ENCODE measurements around the gene RAP1GAP2.
"Not testable (repeated sequence)": the region's sequence is repeated elsewhere in the genome, so short reads cannot be mapped to it uniquely, and the experiment has no call there.

Gene RAP1GAP2

DNA sequence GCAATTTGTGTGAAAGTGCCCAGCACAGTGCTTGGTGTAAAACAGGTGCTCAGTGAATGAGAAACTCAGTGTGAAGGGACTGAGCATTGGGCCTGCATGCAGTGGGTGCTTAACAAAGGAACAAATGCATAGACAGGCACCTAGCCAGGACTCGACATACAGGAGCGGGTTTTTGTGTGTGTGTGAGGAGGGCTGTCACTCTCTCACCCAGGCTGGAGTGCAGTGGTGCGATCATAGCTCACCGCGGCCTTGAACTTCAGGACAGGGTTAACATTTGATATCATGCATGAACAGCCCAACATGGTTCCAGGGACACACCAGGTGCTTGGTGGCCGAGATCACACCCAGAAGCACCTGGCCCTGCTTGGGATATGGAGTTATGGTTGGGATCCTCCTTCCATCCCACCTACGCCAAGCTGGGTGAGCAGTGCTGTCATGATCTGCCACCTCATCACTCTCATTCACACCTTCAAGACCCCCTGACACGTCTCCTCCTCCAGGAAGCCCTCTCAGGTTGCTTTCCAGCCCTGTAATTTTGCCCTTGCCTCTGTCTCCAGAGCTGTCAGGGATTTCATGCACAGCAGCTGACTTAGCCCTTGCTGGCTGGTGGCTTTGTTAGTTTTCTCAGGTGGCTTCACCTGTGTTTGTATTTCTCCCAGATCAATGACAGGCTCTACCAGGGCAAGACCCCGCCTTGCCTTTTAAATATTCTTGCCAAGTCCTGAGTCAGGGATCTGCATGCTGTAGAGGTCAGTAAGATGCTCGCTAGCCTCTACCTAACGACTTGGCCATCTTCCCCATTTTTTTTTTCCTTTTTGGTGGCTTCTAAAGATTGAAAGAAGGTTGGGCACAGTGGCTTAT is 200.8 kb downstream of the RAP1GAP2 start:
- DNase-seq (ENCODE audit: low spot score), result no peak

DNA sequence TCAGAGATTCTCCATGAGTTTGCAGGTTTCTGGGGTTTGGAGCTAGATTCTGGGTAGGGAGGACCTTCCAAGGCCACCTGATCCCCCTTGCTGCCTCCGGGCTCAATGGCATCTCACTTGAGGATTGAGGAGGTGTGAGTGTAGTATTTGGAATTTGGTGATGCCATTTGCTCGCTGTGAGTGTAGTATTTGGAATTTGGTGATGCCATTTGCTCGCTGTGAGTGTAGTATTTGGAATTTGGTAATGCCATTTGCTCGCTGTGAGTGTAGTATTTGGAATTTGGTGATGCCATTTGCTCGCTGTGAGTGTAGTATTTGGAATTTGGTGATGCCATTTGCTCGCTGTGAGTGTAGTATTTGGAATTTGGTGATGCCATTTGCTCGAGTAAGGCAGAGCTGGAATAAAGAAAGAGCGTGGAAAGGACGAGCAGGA is 202.2 kb downstream of the RAP1GAP2 start:
- DNase-seq (ENCODE audit: low spot score), result not testable (repeated sequence)

DNA sequence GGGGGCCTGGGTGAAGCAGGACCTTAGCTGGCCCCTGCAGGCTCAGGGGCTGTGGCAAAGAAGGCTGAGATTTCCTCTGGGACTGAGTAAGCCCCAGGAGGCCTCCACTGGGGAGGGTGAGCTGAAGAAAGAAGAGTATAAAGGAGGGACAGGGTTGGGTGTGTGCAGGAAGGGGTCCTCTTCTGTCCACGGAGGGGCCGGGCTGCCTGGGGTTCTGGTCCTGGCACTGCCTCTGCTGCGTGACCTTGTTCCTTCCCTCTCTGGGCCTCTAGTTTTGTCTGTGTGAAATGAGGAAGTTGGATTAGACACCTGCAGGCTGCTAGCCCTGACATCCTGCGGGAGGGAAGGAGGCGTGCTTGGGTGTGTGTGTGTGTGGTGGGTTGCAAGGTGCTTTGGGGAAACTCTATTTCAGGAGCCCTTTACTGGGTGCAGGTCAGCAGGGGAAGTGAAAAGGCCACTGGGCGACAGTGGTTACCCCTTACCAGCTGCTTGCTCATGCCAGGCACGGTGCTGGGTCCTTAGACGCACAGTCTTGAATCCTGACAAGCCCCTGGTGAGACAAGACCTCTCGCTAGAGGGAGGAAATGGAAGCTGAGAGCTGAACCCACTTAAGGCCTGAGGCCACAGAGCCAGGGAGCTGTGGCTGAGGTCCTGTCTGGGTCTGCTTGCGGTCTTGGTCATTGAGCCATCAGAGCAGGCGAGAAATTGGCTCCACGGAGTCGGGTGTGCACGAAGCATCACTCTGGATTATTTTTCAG is 206.5 kb downstream of the RAP1GAP2 start:
- DNase-seq (ENCODE audit: low spot score), result peak; percentile 38

DNA sequence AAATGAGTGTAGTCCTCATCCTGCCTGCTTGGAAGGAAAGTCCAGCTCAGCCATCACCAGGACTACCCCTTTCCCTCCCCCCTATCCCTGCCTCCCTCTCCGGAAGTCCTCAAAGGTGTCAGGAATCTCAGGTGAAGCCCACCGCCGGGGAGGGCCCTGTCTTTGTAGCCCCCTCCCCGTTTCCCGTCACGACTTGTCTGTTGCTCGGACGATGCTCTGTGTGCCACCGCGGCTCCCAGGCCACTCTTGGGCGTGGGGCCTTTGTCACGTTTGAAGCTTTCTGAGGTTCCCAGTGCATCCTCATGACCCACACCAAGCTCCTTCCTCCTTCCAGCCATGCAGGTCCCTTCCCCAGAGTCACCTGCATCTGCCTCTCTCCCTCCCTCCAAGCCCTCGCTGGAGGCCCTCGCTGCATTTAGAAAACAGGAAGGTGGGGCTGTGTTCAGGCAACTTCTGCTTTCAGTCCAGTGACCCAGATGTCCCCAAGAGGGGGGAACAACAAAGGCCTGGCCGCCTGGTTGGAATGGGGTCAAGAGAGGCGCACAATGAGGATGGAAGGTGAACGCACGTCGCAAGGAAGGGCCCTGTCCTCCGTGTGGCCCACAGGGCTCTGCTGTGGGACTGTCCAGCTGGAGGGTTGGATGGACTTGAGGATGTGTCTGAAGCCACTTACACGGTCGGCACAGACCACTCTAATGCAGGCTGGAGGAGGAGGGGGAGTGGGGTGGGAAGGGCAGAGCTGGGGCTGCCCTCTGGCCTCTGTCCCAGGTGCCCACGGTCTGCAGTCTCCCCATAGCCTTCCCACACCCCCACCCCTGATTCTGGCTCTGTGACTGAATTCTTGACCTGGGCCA is 207.3 kb downstream of the RAP1GAP2 start:
- peak; percentile 71 for DNase-seq (ENCODE audit: low spot score)

DNA sequence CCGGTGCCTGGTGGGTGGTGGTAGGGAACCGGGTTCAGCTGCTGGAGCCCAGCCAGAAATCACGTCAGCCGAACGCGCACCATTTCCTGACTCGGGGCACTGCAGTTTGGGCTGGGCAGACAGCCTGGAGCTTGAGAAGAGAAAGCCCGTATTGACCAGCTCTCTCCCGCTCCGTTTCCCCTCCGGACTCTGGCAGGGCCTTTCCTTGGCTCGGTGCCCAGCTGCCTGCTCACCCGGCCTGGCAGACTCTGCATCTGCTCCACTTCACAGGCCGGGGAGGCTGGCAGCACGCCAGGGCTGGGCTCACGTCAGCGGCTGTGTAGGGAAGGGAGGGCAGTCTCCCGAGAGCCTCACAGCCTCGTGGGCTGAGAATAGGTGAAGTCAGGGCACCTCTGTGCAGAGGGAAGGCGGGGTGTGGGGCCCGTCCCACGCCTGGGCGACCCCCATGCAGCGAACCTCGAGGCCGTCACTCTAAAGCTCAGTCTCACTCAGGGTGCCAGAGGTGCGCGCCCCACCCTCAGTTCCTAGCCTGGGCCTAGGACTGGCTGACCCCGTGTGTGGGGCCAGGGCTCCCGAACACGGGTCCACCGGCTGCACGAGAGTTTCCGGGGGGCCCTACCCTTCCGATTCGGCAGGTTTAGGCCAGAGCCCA is 208.0 kb downstream of the RAP1GAP2 start:
- DNase-seq (ENCODE audit: low spot score), result peak; percentile 99

DNA sequence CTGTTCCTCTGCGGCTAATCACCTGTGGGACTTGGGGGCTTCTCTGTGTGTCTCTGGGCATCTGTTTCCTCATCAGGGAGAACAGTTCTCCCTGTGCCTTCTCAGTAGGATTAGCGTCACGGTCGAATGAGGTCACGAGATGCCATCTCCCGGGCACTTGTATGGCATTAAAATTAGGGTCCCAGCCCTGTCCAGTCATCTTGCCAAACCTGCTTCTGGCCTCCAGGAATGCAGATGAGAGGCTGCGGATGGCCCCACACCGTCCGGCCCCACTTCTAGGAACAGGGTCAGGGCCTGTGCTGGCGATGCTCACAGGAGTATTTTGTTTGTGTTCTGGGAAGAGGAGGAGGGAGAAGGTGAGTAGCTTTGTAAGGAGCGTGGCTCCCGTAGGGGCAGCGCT is 208.7 kb downstream of the RAP1GAP2 start:
- DNase-seq (ENCODE audit: low spot score), result peak; percentile 25

DNA sequence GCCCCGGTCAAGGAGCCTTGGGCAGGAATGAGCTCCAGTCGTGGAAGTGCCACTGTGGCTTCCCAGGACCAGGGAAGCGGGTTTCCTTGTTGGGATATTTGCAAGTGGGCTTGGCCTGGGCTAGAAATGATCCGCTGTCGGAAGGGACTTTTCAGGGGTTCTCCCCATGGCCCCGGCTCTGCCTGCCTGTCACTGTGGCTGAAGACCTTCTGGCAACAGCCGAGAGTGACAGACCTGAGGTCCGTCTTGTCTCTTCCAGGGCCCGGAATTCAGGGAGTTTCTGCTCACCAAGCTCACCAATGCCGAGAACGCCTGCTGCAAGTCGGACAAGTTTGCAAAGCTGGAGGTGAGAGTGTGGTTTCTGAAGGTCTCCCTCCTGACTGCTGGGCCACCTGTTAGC is 209.5 kb downstream of the RAP1GAP2 start:
- DNase-seq (ENCODE audit: low spot score), result no peak

DNA sequence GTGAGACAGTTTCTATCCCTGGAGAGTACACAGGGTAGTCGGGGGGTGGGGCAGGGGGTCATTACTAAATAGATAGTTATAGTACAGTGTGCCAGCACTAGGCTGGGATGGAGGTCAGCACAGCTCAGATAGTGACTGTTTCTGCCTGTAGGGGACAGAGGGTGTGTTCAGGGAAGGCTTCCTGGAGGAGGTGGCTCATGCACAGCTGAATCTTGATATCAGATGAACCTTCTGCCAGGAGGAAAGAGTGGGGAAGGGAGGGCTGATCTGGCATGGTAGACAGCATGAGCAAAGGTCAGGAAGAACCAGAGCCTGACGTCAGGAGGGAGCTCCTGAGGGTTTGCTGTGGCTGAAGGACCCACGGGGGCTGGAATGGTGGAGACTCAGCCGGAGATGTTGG is 210.6 kb downstream of the RAP1GAP2 start:
- no peak for DNase-seq (ENCODE audit: low spot score)

DNA sequence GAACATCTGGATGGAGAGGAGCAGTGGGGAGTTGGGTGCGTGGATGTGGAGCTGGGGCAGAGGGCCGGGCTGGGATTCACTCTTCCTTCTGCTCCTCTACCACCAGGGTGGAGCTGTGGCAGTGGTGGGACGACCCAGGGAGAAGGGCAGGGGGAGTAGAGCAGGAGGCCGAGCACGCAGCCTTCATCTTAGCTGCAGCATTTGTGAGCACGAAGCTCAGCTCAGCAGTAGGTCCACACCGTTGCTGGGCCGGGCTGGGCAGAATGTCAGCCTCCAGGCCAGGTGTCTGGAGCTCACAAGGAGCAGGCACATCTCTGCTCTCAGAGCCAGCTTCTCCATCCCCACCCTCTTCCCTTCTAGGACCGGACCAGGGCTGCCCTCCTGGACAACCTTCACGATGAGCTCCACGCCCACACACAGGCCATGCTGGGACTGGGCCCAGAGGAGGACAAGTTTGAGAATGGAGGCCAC is 211.4 kb downstream of the RAP1GAP2 start:
- DNase-seq (ENCODE audit: low spot score), result no peak

DNA sequence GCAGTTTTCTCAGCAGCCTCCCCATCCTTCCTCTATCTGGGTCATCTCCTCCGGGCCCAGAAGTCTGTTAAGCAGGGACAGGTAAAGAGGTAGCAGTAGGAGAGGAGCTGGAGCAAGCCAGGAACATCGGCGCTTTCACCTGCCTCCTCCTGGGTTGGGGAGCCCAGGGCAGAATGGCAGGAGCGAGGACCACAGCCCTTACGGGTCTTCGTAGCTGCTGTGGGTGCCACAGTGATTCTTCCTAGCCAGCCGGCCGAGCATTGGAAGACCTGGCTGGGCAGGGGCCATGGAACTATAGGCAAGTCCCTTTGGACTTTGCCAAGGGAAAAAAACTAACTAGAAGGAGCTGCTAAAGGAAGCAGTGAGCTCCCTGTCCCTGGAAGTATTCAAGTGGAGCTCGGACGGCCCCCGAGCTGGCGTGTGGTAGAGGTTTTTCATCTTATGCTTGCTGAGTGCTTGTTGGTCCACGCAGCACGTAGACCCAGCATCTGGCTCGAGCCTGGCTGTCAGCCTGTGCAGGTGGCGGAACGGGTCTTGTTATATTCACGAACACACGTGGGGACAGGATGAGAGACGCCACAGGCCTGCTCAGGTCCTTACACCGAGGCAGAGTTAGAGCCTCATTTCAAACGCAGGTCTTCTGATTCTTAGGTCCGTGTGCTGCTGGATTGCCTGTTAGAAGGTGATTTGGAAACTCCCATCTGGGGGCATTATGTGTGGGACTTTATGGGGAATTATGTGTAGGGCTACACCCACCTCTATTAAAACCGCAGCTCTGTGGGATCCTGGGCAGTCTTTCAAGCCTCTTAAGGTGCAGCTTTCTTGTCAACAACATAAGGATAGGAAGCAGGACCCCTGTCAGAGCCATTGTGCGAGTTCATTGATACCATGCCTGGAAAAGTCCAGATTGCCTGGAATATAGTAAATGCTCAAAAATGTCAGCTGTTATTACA is 212.4 kb downstream of the RAP1GAP2 start:
- DNase-seq (ENCODE audit: low spot score), result no peak

DNA sequence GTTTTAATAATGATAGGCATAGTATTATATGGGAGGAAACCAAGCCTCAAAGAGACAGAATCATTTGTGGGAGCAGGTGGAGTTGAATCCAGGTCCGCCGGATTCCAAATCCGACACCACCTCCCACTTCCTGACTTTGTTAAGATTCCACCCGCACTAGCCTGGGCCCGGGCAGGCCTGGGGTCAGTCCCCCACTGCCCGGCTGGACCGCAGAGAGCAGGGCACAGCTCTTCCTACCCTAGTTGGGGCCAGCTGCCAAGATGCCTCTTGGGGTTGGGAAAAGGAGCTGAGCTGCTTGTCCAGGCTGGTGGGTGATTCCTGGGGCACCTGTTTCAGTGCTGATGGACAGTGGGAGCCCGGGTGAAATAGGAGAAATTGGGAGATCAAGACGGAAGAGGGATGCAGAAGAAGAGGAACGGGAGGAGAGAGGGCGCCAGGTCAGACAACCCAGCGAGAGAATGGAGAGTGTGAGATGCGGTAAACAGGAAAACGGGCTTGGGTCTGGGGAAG is 213.2 kb downstream of the RAP1GAP2 start:
- no peak for DNase-seq (ENCODE audit: low spot score)

DNA sequence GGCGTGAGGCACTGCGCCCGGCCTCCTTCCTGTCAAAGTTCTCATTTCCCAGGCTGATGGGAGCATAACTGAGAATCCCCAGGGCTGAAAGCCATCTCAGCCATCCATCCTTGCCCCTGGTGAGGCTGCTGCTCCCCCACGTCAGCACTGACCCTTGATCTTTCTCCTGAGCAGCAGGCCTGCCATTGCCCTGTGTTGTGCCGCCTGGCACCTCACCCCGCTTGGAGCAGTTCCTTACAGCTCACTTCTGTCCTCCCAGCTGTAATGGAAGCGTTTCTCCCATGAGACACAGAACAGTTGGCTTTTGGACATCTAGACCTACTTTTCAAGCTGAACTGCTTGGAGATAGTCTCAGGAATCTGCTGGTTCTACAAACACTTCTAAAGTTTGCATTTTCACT is 215.7 kb downstream of the RAP1GAP2 start:
- DNase-seq (ENCODE audit: low spot score), result no peak

DNA sequence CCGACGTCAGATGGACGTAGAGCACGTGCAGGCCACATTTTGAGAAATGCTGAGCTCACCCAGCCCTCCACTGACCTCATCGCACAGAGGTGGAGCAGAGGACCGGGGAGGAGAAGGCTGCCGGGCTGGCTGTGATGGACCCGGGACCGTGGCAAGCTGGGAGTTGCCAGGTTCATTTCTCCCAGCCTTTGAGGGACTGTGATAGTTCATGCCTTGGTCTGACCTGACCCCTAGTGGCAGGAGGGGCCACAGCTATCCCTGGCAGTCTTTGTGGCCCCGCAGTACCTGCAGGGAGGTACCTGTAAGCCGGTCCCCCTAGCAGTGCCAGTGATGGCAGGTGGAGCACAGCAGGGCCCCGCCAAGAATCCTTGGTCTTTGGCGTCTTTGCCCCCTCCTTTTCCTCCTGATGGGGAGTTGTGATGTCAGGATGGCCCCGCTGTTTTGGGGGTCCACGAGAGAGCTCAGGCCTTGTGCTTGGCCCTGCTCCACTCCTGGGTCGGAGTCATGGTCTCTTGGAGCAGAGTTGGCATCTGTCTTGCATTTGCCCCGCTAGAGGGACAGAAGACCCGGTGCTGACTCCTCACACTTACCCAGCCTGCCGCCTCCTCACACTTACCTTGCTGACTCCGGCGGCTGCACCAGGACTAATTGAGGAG is 216.8 kb downstream of the RAP1GAP2 start:
- DNase-seq (ENCODE audit: low spot score), result peak; percentile 59

DNA sequence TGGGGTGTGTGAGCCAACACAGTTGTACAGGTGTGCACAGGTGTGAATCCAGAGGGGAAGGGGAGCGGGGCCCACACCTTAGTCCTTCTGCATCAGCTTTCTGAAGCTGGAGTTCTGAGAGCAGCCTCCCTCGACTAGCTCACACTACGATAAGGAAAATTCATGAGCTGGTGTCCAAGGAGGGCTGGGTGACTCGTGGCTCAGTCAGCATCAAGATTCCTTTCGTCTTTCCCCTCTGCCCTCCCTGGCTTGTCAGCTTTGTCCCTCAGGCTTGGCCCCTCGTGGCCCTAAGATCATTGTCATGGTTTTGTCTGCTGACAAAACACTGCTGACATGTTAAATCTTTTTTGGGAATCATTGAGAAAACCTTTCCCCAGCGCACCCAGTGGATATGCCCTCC is 219.7 kb downstream of the RAP1GAP2 start:
- DNase-seq (ENCODE audit: low spot score), result no peak

DNA sequence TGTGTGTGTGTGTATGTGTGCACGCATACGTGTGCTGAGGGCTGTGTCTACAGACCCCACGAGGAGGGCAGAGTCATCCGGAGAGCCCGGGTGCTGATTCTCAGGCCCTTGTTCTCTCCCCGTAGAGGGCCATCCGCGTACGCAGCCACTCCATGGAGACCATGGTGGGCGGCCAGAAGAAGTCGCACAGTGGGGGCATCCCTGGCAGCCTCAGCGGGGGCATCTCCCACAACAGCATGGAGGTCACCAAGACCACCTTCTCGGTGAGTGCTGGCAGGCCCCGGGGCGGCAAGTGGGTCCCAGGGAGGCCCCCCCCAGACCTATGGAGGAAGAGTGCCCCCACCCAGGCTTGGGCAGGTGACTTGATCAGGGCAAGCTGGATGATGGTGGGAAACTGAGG is 221.7 kb downstream of the RAP1GAP2 start:
- no peak for DNase-seq (ENCODE audit: low spot score)

DNA sequence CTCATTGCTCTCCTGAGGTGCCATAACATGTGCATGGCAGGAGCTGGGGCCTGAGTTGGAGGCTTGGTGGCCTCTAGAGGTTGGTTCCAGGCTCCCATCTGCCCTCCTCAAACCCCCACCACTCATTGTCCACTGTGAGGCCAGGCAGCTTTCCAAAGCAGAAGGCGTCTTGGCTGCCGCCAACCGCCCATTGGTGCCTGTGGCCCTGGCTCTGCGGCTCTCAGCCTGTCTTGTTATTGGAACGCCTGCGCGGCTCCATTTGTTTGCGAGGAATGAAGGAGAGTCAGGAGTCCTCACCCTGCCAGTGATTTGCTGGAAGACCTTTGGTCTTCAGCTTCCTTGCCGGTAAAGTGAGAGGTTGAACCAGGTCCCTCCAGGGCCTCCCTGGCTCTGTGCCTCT is 223.5 kb downstream of the RAP1GAP2 start:
- no peak for DNase-seq (ENCODE audit: low spot score)

DNA sequence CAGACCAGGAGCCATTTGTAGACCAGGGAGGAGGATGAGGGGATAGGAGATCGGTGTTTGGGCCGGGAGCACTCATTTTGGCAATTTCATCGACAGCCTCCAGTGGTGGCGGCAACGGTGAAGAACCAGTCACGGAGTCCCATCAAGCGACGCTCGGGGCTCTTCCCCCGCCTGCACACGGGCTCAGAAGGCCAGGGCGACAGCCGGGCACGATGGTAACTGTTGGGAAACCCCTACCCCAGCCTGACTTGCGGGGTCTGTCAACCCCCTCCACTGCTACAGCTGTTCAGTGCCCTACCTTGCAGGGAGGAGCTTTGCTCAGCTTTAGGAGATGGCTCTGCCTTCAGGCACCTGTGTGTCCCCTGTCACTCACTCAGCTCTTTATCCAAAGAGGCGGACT is 224.1 kb downstream of the RAP1GAP2 start:
- DNase-seq (ENCODE audit: low spot score), result no peak

DNA sequence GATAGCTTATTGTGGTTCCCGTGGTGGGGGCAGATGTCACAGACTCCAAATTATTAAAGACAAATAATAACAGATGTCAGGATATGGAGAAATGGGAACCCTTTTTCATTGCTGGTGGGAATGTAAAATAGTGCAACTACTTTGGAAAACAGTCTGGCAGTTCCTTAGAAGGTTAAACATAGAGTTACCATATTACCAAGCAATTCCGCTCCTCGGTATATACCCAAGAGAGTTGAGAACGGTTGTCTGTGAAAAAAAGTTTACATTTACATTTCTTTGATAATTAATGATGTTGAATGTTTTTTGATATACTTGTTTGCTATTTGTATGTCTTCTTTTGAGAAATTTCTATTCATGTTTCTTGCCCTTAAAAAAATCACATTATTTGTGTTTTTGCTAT is 226.0 kb downstream of the RAP1GAP2 start:
- DNase-seq (ENCODE audit: low spot score), result no peak

DNA sequence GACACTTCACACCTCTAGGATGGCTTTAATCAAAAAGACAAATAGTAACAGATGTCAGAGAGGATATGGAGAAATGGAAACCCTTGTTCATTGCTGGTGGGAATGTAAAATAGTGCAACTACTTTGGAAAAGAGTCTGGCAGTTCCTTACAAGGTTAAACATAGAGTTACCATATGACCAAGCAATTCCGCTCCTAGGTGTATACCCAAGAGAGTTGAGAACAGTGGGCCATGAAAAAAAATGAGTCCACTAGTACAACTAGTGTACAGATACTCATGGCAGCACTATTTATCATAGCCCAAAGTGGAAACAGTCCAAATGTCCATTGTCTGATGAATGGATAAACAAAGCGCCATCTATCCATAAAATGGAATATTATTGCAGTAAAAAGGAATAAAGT is 228.1 kb downstream of the RAP1GAP2 start:
- no peak for DNase-seq (ENCODE audit: low spot score)
